Stimulated activated CD8-positive, alpha-beta memory T cell treated with anti-CD3 and anti-CD28 coated beads, Interleukin-7, amount 100 ng/mL, for 24 hours (primary cell): ENCODE results near the gene TRIM7.
"Not testable (repeated sequence)": the region's sequence is repeated elsewhere in the genome, so short reads cannot be mapped to it uniquely, and the experiment has no call there.

Source experiments
- DNase-seq: peaks from one replicate; pipeline ENCODE4 v3.0.0-alpha.2; 2020; ENCODE audit warnings: low read depth

The TRIM7 gene

GRCh38 chr5:181233088-181233800, 28.2 kb upstream of the TRIM7 start:
- no peak for DNase-seq

GRCh38 chr5:181232593-181232992, 27.6 kb upstream of the TRIM7 start:
- no peak for DNase-seq

- no peak for DNase-seq
Observed at GRCh38 chr5:181231432-181231831, 26.4 kb upstream of the TRIM7 start.

GRCh38 chr5:181230551-181230950, 25.6 kb upstream of the TRIM7 start:
- DNase-seq, result no peak

- no peak for DNase-seq
Observed at GRCh38 chr5:181229996-181230395, 25.0 kb upstream of the TRIM7 start.

GRCh38 chr5:181224390-181225229, 19.6 kb upstream of the TRIM7 start:
- no peak for DNase-seq

- no peak for DNase-seq
Observed at GRCh38 chr5:181223729-181224389, 18.9 kb upstream of the TRIM7 start.

GRCh38 chr5:181223058-181223728, 18.2 kb upstream of the TRIM7 start, which contains the start of gene TRIM41:
TSS of gene TRIM41 (plus strand) at chr5:181223281. CDS start at chr5:181224000, 719 bp downstream.
- peak; percentile 95 for DNase-seq

GRCh38 chr5:181222630-181223057, 17.6 kb upstream of the TRIM7 start:
- no peak for DNase-seq

GRCh38 chr5:181221792-181222629, 17.0 kb upstream of the TRIM7 start:
- peak; percentile 99 for DNase-seq

GRCh38 chr5:181221105-181221791, 16.3 kb upstream of the TRIM7 start:
- DNase-seq, result no peak

GRCh38 chr5:181220178-181220515, 15.2 kb upstream of the TRIM7 start:
- no peak for DNase-seq

- DNase-seq, result no peak
Observed at GRCh38 chr5:181219262-181220177, 14.5 kb upstream of the TRIM7 start.

GRCh38 chr5:181218795-181219124, 13.8 kb upstream of the TRIM7 start:
- no peak for DNase-seq

GRCh38 chr5:181217803-181218062, 12.7 kb upstream of the TRIM7 start:
- no peak for DNase-seq

GRCh38 chr5:181217111-181217802, 12.3 kb upstream of the TRIM7 start:
- no peak for DNase-seq

- DNase-seq, result no peak
Observed at GRCh38 chr5:181215997-181216989, 11.3 kb upstream of the TRIM7 start.

GRCh38 chr5:181214249-181214648, 9.3 kb upstream of the TRIM7 start:
- not testable (repeated sequence) for DNase-seq
